MCF 10A (cell line): Measurements from ENCODE around the gene FCER2. TPM values are rescaled to one million over a fixed set of nuclear protein-coding genes. Genes with fewer than 3 reads are reported as not detected.

Experiments used
- BruUV-seq: library from RNA; stranded (reverse); fragments of 400-500 nt; replicated peaks from 2 replicates; lab custom pipeline; 2021; lab: Mats Ljungman, UMichigan
- CTCF ChIA-PET: fragments of 300-600 bp; sonication (Branson Sonifier 250); formaldehyde crosslinking; extraction: SDS; loops from one replicate; lab custom pipeline; 2021; ENCODE audit warnings: antibody characterized with exemption, inconsistent platforms; lab: Yijun Ruan, JAX
- POLR2A ChIA-PET: fragments of 300-600, 350-650 bp; sonication (Branson Sonifier 250); formaldehyde crosslinking; extraction: SDS; loops from one replicate; lab custom pipeline; 2020; ENCODE audit warnings: antibody characterized with exemption, inconsistent platforms; lab: Yijun Ruan, JAX
- DNase-seq: peaks from one replicate; pipeline ENCODE4 v3.0.0-alpha.2; 2018; ENCODE audit not compliant: unreplicated experiment
- H3K27ac Mint-ChIP-seq: one replicate; pipeline ENCODE4 v1.8.0; 2022; ENCODE audit warnings: mild to moderate bottlenecking, low read depth, mixed read lengths; ENCODE audit not compliant: unreplicated experiment
- H3K27me3 Mint-ChIP-seq: one replicate; pipeline ENCODE4 v1.8.0; 2022; ENCODE audit warnings: mixed read lengths; ENCODE audit not compliant: insufficient read depth, unreplicated experiment
- H3K36me3 Mint-ChIP-seq: one replicate; pipeline ENCODE4 v1.8.0; 2022; ENCODE audit warnings: mild to moderate bottlenecking, moderate library complexity, mixed read lengths; ENCODE audit not compliant: insufficient read depth, unreplicated experiment
- H3K4me1 Mint-ChIP-seq: one replicate; pipeline ENCODE4 v1.8.0; 2022; ENCODE audit warnings: mixed read lengths; ENCODE audit not compliant: insufficient read depth, unreplicated experiment
- H3K4me3 Mint-ChIP-seq: one replicate; pipeline ENCODE4 v1.8.0; 2022; ENCODE audit warnings: mild to moderate bottlenecking, moderate library complexity, mixed read lengths; ENCODE audit not compliant: unreplicated experiment
- H3K9me3 Mint-ChIP-seq: one replicate; pipeline ENCODE4 v1.8.0; 2022; ENCODE audit warnings: mixed read lengths; ENCODE audit not compliant: unreplicated experiment
- intact Hi-C: fragments of 100-400 bp; cut with micrococcal nuclease; formaldehyde crosslinking; loops from 2 replicates; pipeline ENCODE4 v1.14.1; 2022
- total RNA-seq: library from RNA; stranded (reverse); gene quantifications from 2 replicates; pipeline ENCODE4 v1.2.3, GENCODE V29; 2022
- TF ChIP-seq, protein P1 (sequence below): fragments of 200-600 bp; IDR thresholded peaks from one replicate; pipeline ENCODE4 v1.8.0; 2022; ENCODE audit warnings: antibody characterized with exemption, mild to moderate bottlenecking; ENCODE audit not compliant: unreplicated experiment

Gene FCER2
- total RNA-seq, 1 experiment from 2014 or later, result not detected

DNA sequence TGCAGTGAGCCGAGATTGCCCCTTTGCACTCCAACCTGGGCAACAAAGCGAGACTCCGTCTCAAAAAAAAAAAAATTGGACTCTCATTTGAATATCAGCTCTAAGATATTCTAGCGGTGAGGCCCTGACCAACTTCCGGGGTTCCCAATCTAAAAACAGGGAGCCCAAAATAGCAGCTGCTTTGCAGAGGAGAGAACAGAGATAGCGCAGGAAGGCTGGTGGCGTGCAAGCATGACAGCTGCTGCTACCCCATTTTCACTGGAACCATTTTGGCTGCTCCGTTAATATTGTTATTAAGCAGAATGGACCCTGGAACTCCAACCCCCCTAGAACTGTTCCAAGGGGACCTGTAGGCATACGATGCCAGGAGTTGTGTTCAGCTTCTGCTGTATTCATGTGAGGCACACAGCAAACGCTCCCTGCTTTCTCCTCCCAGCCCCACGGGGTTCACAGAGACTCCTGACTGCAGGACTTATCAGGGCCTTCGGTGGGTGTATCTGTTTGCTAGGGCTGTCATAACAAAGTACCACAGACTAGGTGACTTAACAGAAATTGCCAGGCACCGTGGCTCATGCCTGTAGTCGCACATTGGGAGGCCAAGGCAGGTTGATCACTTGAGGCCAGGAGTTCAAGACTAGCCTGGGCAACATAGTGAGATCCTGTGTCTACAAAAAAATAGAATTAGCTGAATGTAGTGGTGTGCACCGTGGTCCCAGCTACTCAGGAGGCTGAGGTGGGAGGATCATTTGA is 53.5 kb downstream of the FCER2 start:
- DNase-seq, result no peak
- intact Hi-C loops, result no loop called here
- BruUV-seq, result TSS peak; percentile 33
- Mint-ChIP-seq H3K4me1 (no peaks in the 10 kb centered on the region), H3K36me3 (peaks cover 16% of the 10 kb centered on the region), H3K4me3 (no peak overlapping the region), H3K27me3 (no peaks in the 10 kb centered on the region), H3K9me3 (no peaks in the 10 kb centered on the region), H3K27ac (no peak overlapping the region)
- TF ChIP-seq, protein P1, sequence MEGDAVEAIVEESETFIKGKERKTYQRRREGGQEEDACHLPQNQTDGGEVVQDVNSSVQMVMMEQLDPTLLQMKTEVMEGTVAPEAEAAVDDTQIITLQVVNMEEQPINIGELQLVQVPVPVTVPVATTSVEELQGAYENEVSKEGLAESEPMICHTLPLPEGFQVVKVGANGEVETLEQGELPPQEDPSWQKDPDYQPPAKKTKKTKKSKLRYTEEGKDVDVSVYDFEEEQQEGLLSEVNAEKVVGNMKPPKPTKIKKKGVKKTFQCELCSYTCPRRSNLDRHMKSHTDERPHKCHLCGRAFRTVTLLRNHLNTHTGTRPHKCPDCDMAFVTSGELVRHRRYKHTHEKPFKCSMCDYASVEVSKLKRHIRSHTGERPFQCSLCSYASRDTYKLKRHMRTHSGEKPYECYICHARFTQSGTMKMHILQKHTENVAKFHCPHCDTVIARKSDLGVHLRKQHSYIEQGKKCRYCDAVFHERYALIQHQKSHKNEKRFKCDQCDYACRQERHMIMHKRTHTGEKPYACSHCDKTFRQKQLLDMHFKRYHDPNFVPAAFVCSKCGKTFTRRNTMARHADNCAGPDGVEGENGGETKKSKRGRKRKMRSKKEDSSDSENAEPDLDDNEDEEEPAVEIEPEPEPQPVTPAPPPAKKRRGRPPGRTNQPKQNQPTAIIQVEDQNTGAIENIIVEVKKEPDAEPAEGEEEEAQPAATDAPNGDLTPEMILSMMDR, result no peak
- POLR2A ChIA-PET, result interaction anchor here (0.7 to 1.9 kb wide), 3 partner anchors 11 to 32 kb away, joined by 3 to 10 read pairs (median 3); partner anchors contain the start of genes STXBP2 and TRAPPC5
- CTCF ChIA-PET, result interaction anchor here (0.6 to 0.7 kb wide), 3 partner anchors 75 to 152 kb away, joined by 3 read pairs; no protein-coding TSS in a partner anchor

DNA sequence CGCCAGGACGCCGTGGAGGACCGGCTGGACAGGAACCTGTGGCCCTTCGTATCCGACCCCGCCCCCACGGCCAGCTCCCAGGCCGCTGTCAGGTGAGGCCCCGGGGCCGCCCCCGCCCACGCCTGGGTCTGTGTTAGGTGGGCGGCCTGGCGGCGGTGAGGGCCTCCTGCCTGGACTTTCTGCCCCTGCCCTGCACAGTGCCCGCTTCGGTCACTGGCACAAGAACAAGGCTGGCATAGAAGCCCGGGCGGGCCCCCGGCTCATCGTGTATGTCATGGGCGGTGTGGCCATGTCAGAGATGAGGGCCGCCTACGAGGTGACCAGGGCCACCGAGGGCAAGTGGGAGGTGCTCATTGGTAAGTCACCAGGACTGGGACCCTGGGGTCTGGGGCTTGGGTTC is 54.8 kb downstream of the FCER2 start:
- Mint-ChIP-seq H3K4me3 (no peak overlapping the region), H3K36me3 (peaks cover 20% of the 10 kb centered on the region), H3K27me3 (no peaks in the 10 kb centered on the region), H3K9me3 (no peaks in the 10 kb centered on the region), H3K4me1 (no peaks in the 10 kb centered on the region), H3K27ac (no peak overlapping the region)
- ChIA-PET POLR2A (no interaction called here), CTCF (no interaction called here)
- intact Hi-C loops, result no loop called here
- no TSS peak for BruUV-seq
- TF ChIP-seq, protein P1, result no peak
- DNase-seq, result no peak

DNA sequence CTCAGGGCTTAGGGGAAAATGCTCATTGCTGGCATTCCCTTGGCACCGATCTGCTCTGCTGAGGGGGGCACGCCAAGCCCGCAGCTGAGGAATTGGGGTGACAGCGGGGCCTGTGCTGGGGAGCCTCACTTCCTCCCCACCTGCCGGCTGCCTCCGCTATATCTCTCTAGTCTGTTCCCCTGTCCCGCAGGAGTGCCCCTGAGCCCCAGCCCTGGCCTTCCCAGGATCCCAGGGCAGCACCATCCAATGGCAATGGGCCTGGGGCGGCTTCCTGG is 55.6 kb downstream of the FCER2 start:
- H3K27ac Mint-ChIP-seq, result peak overlapping the region; percentile 37
- POLR2A ChIA-PET, result no interaction called here
- H3K36me3 Mint-ChIP-seq, result peaks cover 20% of the 10 kb centered on the region
- H3K27me3 Mint-ChIP-seq, result no peaks in the 10 kb centered on the region
- no peak overlapping the region for H3K4me3 Mint-ChIP-seq
- intact Hi-C loops, result no loop called here
- no TSS peak for BruUV-seq
- TF ChIP-seq, protein P1, result no peak
- H3K9me3 Mint-ChIP-seq, result no peaks in the 10 kb centered on the region
- DNase-seq, result no peak
- H3K4me1 Mint-ChIP-seq, result no peaks in the 10 kb centered on the region
- CTCF ChIA-PET, result no interaction called here

DNA sequence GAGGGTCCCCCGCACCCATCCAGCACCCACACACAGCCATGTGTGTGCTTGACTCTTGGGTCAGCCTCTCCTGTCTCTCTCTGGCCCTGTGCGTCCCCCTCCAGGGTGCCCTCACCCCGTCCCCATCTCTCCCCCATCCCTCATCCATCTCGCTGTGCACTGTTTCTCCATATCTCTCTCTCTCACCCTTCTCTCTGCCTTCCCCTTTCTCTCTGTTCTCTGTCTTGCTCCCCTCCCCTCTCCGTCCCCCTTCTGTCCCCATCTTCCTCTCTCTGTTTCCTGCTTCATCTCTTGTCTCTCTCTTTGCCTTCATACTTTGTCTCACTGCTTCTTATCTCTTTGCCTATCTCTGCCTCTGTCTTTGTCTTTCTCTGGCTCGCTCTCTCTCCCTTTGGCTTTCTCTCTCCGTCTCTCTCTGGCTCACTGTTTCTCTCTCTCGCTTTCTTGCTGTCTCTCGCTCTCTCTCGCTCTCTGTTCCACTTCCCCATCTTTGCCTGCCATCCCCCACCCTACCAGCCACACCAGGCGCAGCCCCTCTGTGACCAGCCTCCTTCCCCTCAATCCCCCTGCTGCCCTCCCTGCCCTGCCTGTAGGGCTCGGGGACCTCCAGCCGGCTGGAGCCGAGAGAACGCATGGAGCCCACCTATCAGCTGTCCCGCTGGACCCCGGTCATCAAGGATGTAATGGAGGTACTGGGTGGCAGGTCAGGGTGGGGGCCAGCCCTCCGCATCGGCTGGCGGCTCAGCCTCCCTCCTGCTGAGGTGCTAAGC is 56.1 kb downstream of the FCER2 start:
- DNase-seq, result no peak
- TF ChIP-seq, protein P1, result no peak
- Mint-ChIP-seq H3K4me3 (no peak overlapping the region), H3K36me3 (peaks cover 20% of the 10 kb centered on the region), H3K4me1 (no peaks in the 10 kb centered on the region), H3K27me3 (no peaks in the 10 kb centered on the region), H3K27ac (peak overlapping the region; percentile 37), H3K9me3 (no peaks in the 10 kb centered on the region)
- intact Hi-C loops, result no loop called here
- BruUV-seq, result no TSS peak
- CTCF ChIA-PET, result no interaction called here
- POLR2A ChIA-PET, result no interaction called here
